Neural cell (in vitro differentiated cells): Measurements from ENCODE around the gene KMT2E. TPM values are rescaled to one million over a fixed set of nuclear protein-coding genes. Genes with fewer than 3 reads are reported as not detected.

Experiments used
- H2AFZ ChIP-seq: fragments of 200-600, 300-800 bp; sonication (generic), shearing (Covaris generic); 2 replicates; pipeline ENCODE4 v1.6.0; 2014; ENCODE audit warnings: low read depth, mild to moderate bottlenecking, antibody characterized with exemption, low read length, moderate library complexity
- H3F3A ChIP-seq: fragments of 200-600 bp; shearing (Covaris generic); 2 replicates; pipeline ENCODE4 v1.6.1; 2016; ENCODE audit warnings: mild to moderate bottlenecking, moderate library complexity, mixed read lengths, antibody characterized with exemption, low read length; ENCODE audit not compliant: insufficient read depth, poor library complexity, severe bottlenecking
- H3K27ac ChIP-seq: fragments of 200-600, 300-800 bp; sonication (generic), shearing (Covaris generic); 2 replicates; pipeline ENCODE4 v1.5.1; 2014; ENCODE audit warnings: mild to moderate bottlenecking, low read length, moderate library complexity
- H3K27me3 ChIP-seq: fragments of 300-800, 200-600 bp; sonication (generic), shearing (Covaris generic); 2 replicates; pipeline ENCODE4 v1.6.0; 2014; ENCODE audit warnings: mild to moderate bottlenecking, low read depth, low read length, moderate library complexity; ENCODE audit not compliant: insufficient read depth
- H3K36me3 ChIP-seq: fragments of 300-800, 200-600 bp; sonication (generic), shearing (Covaris generic); 2 replicates; pipeline ENCODE4 v1.5.1; 2014; ENCODE audit warnings: mild to moderate bottlenecking, antibody characterized with exemption, low read length, moderate library complexity; ENCODE audit not compliant: insufficient read depth
- H3K4me2 ChIP-seq: fragments of 300-800, 200-600 bp; sonication (generic), shearing (Covaris generic); 2 replicates; pipeline ENCODE4 v1.6.0; 2014; ENCODE audit warnings: mild to moderate bottlenecking, low read length
- H3K4me3 ChIP-seq: fragments of 300-800, 200-600 bp; sonication (generic), shearing (Covaris generic); 2 replicates; pipeline ENCODE4 v1.5.1; 2014; ENCODE audit warnings: mild to moderate bottlenecking, low read length, moderate library complexity
- H3K79me2 ChIP-seq: fragments of 200-600 bp; shearing (Covaris generic); replicated peaks from 2 replicates; pipeline ENCODE4 v1.6.0; 2014; ENCODE audit warnings: mild to moderate bottlenecking, low read length, moderate library complexity; ENCODE audit not compliant: insufficient read depth
- H3K9ac ChIP-seq: fragments of 300-800, 200-600 bp; sonication (generic), shearing (Covaris generic); 2 replicates; pipeline ENCODE4 v1.6.1; 2016; ENCODE audit warnings: mild to moderate bottlenecking, low read length, mixed read lengths
- H3K9me2 ChIP-seq: fragments of 200-600 bp; shearing (Covaris generic); 2 replicates; pipeline ENCODE4 v1.6.1; 2016; ENCODE audit warnings: mild to moderate bottlenecking, low read length, mixed read lengths; ENCODE audit not compliant: insufficient read depth
- H3K9me3 ChIP-seq: fragments of 200-600, 300-800 bp; sonication (generic), shearing (Covaris generic); 2 replicates; pipeline ENCODE4 v1.6.1; 2016; ENCODE audit warnings: mild to moderate bottlenecking, mixed run types, low read length, moderate library complexity, mixed read lengths
- H4K20me1 ChIP-seq: fragments of 200-600 bp; shearing (Covaris generic); 2 replicates; pipeline ENCODE4 v1.6.1; 2016; ENCODE audit warnings: mild to moderate bottlenecking, mixed run types; ENCODE audit not compliant: insufficient read depth
- EP300 ChIP-seq: fragments of 450-650 bp; conservative IDR thresholded peaks from 2 replicates; pipeline ENCODE4 v1.6.1; 2014; ENCODE audit warnings: antibody characterized with exemption, mild to moderate bottlenecking, moderate library complexity; ENCODE audit not compliant: poor library complexity, severe bottlenecking
- EZH2 ChIP-seq: fragments of 200-600, 300-800 bp; shearing (Covaris generic), sonication (generic); IDR thresholded peaks from 2 replicates; pipeline ENCODE4 v1.6.1; 2014; ENCODE audit warnings: antibody characterized with exemption, low read length, borderline replicate concordance, mild to moderate bottlenecking; ENCODE audit not compliant: insufficient read depth, poor library complexity, severe bottlenecking
- MXI1 ChIP-seq: fragments of 450-650 bp; conservative IDR thresholded peaks from 2 replicates; pipeline ENCODE4 v1.6.1; 2014; ENCODE audit warnings: antibody characterized with exemption, mild to moderate bottlenecking; ENCODE audit not compliant: poor library complexity, severe bottlenecking
- POLR2AphosphoS5 ChIP-seq: IDR thresholded peaks from 2 replicates; pipeline ENCODE4 v1.6.1; 2012
- RAD21 ChIP-seq: fragments of 450-650 bp; conservative IDR thresholded peaks from 2 replicates; pipeline ENCODE4 v1.6.1; 2014; ENCODE audit warnings: antibody characterized with exemption, mild to moderate bottlenecking, moderate library complexity
- SMC3 ChIP-seq: fragments of 450-650 bp; conservative IDR thresholded peaks from 2 replicates; pipeline ENCODE4 v1.6.1; 2014; ENCODE audit warnings: antibody characterized with exemption, mild to moderate bottlenecking, moderate library complexity; ENCODE audit not compliant: poor library complexity
- TAF1 ChIP-seq: IDR thresholded peaks from 2 replicates; pipeline ENCODE4 v1.6.1; 2012; ENCODE audit warnings: low read depth
- polyA plus RNA-seq: library from polyadenylated mRNA; depleted of rRNA; stranded (reverse); fragments of >200 nt; gene quantifications from 2 replicates; pipeline ENCODE4 v1.2.3, GENCODE V29; 2014
- TF ChIP-seq, protein P1 (sequence below): fragments of 450-650 bp; IDR thresholded peaks from 2 replicates; pipeline ENCODE4 v1.5.1; 2014; ENCODE audit warnings: antibody characterized with exemption, mild to moderate bottlenecking, moderate library complexity; ENCODE audit not compliant: poor library complexity, severe bottlenecking
- TF ChIP-seq, protein P2 (sequence below): IDR thresholded peaks from 2 replicates; pipeline ENCODE4 v1.6.1; 2012; ENCODE audit warnings: borderline replicate concordance

KMT2E gene
- polyA plus RNA-seq, 1 donor from 2014 or later = 78.4 TPM

GRCh38 chr7:105151152-105151551, 137.1 kb downstream of the KMT2E start:
- Histone ChIP-seq H4K20me1 (no peaks in the 10 kb centered on the region), H3K27ac (no peak overlapping the region), H3K9me2 (no peaks in the 10 kb centered on the region), H2AFZ (no peak overlapping the region), H3K27me3 (no peaks in the 10 kb centered on the region), H3K79me2 (no peaks in the 10 kb centered on the region), H3K36me3 (peaks cover 10% of the 10 kb centered on the region), H3F3A (no peaks in the 10 kb centered on the region), H3K4me2 (no peak overlapping the region), H3K9me3 (no peaks in the 10 kb centered on the region), H3K9ac (no peak overlapping the region), H3K4me3 (no peak overlapping the region)
- TF ChIP-seq SMC3 (no peak), MXI1 (no peak), RAD21 (no peak), EP300 (no peak), POLR2AphosphoS5 (no peak), TAF1 (no peak), EZH2 (no peak)
- TF ChIP-seq, protein P1, sequence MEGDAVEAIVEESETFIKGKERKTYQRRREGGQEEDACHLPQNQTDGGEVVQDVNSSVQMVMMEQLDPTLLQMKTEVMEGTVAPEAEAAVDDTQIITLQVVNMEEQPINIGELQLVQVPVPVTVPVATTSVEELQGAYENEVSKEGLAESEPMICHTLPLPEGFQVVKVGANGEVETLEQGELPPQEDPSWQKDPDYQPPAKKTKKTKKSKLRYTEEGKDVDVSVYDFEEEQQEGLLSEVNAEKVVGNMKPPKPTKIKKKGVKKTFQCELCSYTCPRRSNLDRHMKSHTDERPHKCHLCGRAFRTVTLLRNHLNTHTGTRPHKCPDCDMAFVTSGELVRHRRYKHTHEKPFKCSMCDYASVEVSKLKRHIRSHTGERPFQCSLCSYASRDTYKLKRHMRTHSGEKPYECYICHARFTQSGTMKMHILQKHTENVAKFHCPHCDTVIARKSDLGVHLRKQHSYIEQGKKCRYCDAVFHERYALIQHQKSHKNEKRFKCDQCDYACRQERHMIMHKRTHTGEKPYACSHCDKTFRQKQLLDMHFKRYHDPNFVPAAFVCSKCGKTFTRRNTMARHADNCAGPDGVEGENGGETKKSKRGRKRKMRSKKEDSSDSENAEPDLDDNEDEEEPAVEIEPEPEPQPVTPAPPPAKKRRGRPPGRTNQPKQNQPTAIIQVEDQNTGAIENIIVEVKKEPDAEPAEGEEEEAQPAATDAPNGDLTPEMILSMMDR = no peak
- TF ChIP-seq, protein P2, sequence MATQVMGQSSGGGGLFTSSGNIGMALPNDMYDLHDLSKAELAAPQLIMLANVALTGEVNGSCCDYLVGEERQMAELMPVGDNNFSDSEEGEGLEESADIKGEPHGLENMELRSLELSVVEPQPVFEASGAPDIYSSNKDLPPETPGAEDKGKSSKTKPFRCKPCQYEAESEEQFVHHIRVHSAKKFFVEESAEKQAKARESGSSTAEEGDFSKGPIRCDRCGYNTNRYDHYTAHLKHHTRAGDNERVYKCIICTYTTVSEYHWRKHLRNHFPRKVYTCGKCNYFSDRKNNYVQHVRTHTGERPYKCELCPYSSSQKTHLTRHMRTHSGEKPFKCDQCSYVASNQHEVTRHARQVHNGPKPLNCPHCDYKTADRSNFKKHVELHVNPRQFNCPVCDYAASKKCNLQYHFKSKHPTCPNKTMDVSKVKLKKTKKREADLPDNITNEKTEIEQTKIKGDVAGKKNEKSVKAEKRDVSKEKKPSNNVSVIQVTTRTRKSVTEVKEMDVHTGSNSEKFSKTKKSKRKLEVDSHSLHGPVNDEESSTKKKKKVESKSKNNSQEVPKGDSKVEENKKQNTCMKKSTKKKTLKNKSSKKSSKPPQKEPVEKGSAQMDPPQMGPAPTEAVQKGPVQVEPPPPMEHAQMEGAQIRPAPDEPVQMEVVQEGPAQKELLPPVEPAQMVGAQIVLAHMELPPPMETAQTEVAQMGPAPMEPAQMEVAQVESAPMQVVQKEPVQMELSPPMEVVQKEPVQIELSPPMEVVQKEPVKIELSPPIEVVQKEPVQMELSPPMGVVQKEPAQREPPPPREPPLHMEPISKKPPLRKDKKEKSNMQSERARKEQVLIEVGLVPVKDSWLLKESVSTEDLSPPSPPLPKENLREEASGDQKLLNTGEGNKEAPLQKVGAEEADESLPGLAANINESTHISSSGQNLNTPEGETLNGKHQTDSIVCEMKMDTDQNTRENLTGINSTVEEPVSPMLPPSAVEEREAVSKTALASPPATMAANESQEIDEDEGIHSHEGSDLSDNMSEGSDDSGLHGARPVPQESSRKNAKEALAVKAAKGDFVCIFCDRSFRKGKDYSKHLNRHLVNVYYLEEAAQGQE = no peak

DNA sequence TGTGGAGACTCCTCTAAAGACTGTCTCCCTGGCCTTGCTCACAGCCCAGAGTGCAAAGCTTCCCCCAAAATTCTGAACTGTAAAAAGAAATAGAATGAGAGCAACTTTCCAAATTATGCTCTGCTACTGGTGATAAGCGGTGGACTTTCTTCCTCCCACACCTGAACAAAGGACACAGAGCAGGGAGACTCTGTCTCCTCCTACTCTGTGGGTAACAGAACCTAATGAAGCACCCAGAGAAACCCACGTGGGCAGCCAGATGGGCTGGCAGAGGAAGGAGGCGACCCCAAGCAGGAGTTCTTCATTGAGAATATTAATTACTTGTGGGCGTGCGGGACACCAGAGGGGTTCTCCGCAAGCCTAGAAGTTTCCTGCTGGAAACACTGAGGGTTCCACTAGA, 139.5 kb downstream of the KMT2E start:
- Histone ChIP-seq H3K9ac (no peak overlapping the region), H3K27me3 (no peaks in the 10 kb centered on the region), H3K9me2 (no peaks in the 10 kb centered on the region), H3K79me2 (no peaks in the 10 kb centered on the region), H3F3A (no peaks in the 10 kb centered on the region), H3K36me3 (peaks cover 7% of the 10 kb centered on the region), H3K4me2 (no peak overlapping the region), H3K9me3 (no peaks in the 10 kb centered on the region), H3K4me3 (no peak overlapping the region), H2AFZ (no peak overlapping the region), H4K20me1 (no peaks in the 10 kb centered on the region), H3K27ac (no peak overlapping the region)
- TF ChIP-seq RAD21 = no peak
- TF ChIP-seq, protein P2 = no peak
- TF ChIP-seq, protein P1 = no peak
